ENCODE data around the gene SDE2.
"Not testable (repeated sequence)": the region's sequence is repeated elsewhere in the genome, so short reads cannot be mapped to it uniquely, and the experiment has no call there.

Gene SDE2

DNA sequence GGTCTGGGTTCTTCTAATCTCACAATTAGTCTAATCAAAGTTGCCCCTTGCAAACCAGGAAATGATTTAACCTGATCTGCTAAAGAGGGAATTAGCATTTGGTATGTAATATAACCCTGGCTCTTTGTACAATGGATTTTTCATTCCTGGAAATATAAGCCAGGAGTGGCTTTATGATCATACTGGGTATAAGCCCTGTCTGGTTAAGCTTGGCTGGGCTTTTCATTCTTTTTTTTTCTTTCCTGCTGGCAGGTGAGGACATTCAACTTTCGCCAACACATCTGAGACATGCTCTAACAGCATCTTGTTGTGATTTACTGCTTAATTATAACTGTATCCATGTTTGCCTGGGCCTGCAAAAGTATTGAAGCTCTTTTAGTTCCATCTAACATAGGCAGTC lies 20.4 kb upstream of the SDE2 start:
- TF ChIP-seq CTCF (IDR thresholded peaks at IDR 0.05; ENCODE audit: insufficient read depth, low read length, poor library complexity, severe bottlenecking): no peak
- no peak for TF ChIP-seq EZH2phosphoT487 (conservative IDR thresholded peaks at IDR 0.05; ENCODE audit: low read length)
- Histone ChIP-seq H3K9me2 (replicated peaks; ENCODE audit: insufficient read depth, low read length) (no peaks in the 10 kb centered on the region), H3K4me3 (ENCODE audit: insufficient read depth, low read length, poor library complexity, severe bottlenecking) (no peak overlapping the region), H3F3A (ENCODE audit: insufficient read depth) (0 out of 2 replicates have a peak, but pooled peaks cover 4% of the 10 kb centered on the region), H3K27ac (ENCODE audit: low read depth, low read length) (no peak overlapping the region), H3K9me3 (ENCODE audit: insufficient read depth, low read length) (no peaks in the 10 kb centered on the region), H3K79me2 (ENCODE audit: insufficient read depth, low read length) (no peaks in the 10 kb centered on the region), H3K27me3 (ENCODE audit: low read length) (no peaks in the 10 kb centered on the region), H3K9ac (ENCODE audit: low read length) (no peak overlapping the region), H4K20me1 (ENCODE audit: low read depth, low read length) (no peaks in the 10 kb centered on the region), H3K4me2 (ENCODE audit: low read depth, low read length, poor library complexity, severe bottlenecking) (no peak overlapping the region), H3K36me3 (ENCODE audit: low read length) (no peaks in the 10 kb centered on the region), H2AFZ (ENCODE audit: low read depth, low read length, severe bottlenecking) (no peak overlapping the region)

GRCh38 chr1:226017070-226017469 lies 17.9 kb upstream of the SDE2 start:
- no peaks in the 10 kb centered on the region for H3F3A ChIP-seq (ENCODE audit: insufficient read depth)
- H3K9me3 ChIP-seq (ENCODE audit: insufficient read depth, low read length): no peaks in the 10 kb centered on the region
- no peak overlapping the region for H3K4me2 ChIP-seq (ENCODE audit: low read depth, low read length, poor library complexity, severe bottlenecking)
- no peak overlapping the region for H3K4me3 ChIP-seq (ENCODE audit: insufficient read depth, low read length, poor library complexity, severe bottlenecking)
- no peak for TF ChIP-seq EZH2phosphoT487 (conservative IDR thresholded peaks at IDR 0.05; ENCODE audit: low read length)
- TF ChIP-seq CTCF (IDR thresholded peaks at IDR 0.05; ENCODE audit: insufficient read depth, low read length, poor library complexity, severe bottlenecking): no peak
- H3K36me3 ChIP-seq (ENCODE audit: low read length): no peaks in the 10 kb centered on the region
- H3K9ac ChIP-seq (ENCODE audit: low read length): no peak overlapping the region
- H2AFZ ChIP-seq (ENCODE audit: low read depth, low read length, severe bottlenecking): no peak overlapping the region
- H3K27ac ChIP-seq (ENCODE audit: low read depth, low read length): no peak overlapping the region
- H3K27me3 ChIP-seq (ENCODE audit: low read length): no peaks in the 10 kb centered on the region
- H3K79me2 ChIP-seq (ENCODE audit: insufficient read depth, low read length): no peaks in the 10 kb centered on the region
- H4K20me1 ChIP-seq (ENCODE audit: low read depth, low read length): no peaks in the 10 kb centered on the region
- no peaks in the 10 kb centered on the region for H3K9me2 ChIP-seq (replicated peaks; ENCODE audit: insufficient read depth, low read length)

GRCh38 chr1:226009650-226010044 lies 10.5 kb upstream of the SDE2 start:
- H4K20me1 ChIP-seq (ENCODE audit: low read depth, low read length): no peaks in the 10 kb centered on the region
- H2AFZ ChIP-seq (ENCODE audit: low read depth, low read length, severe bottlenecking): no peak overlapping the region
- no peak for TF ChIP-seq CTCF (IDR thresholded peaks at IDR 0.05; ENCODE audit: insufficient read depth, low read length, poor library complexity, severe bottlenecking)
- TF ChIP-seq EZH2phosphoT487 (conservative IDR thresholded peaks at IDR 0.05; ENCODE audit: low read length): no peak
- H3K4me2 ChIP-seq (ENCODE audit: low read depth, low read length, poor library complexity, severe bottlenecking): no peak overlapping the region
- H3F3A ChIP-seq (ENCODE audit: insufficient read depth): no peaks in the 10 kb centered on the region
- H3K27me3 ChIP-seq (ENCODE audit: low read length): no peaks in the 10 kb centered on the region
- H3K36me3 ChIP-seq (ENCODE audit: low read length): no peaks in the 10 kb centered on the region
- no peaks in the 10 kb centered on the region for H3K79me2 ChIP-seq (ENCODE audit: insufficient read depth, low read length)
- H3K27ac ChIP-seq (ENCODE audit: low read depth, low read length): no peak overlapping the region
- no peak overlapping the region for H3K9ac ChIP-seq (ENCODE audit: low read length)
- H3K9me2 ChIP-seq (replicated peaks; ENCODE audit: insufficient read depth, low read length): no peaks in the 10 kb centered on the region
- H3K4me3 ChIP-seq (ENCODE audit: insufficient read depth, low read length, poor library complexity, severe bottlenecking): no peak overlapping the region
- no peaks in the 10 kb centered on the region for H3K9me3 ChIP-seq (ENCODE audit: insufficient read depth, low read length)

DNA sequence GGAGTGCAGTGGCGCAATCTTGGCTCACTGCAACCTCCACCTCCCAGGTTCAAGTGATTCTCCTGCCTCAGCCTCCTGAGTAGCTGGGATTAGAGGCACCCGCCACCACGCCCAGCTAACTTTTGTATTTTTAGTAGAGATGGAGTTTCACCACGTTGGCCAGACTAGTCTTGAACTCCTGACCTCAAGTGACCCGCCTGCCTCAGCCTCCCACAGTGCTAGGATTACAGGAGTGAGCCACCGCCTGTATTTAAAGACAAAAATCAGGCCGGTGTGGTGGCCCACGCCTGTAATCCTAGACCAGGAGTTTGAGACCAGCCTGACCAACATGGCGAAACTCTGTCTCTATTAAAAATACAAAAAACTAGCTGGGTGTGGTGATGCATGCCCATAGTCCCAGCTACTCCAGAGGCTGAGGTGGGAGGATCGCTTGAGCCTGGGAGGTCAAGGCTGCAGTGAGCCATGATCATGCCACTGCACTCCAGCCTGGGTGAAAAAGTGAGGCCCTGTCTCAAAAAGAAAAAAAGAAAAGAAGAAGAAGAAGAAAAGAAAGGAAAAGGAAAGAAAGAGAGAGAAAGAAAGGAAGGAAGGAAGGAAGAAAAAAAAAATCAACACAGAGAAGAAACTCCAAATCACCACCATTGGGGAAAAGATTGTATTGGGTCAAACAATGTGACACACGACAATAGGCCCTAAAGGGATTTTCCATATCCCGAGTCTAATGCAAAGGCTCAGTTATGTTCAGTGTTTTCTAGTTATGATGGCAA lies 8.2 kb upstream of the SDE2 start:
- not testable (repeated sequence) for H3K9ac ChIP-seq (ENCODE audit: low read length); H3K27me3 ChIP-seq (ENCODE audit: low read length); H4K20me1 ChIP-seq (ENCODE audit: low read depth, low read length); H2AFZ ChIP-seq (ENCODE audit: low read depth, low read length, severe bottlenecking); H3K4me3 ChIP-seq (ENCODE audit: insufficient read depth, low read length, poor library complexity, severe bottlenecking); H3K79me2 ChIP-seq (ENCODE audit: insufficient read depth, low read length); H3F3A ChIP-seq (ENCODE audit: insufficient read depth); H3K27ac ChIP-seq (ENCODE audit: low read depth, low read length); H3K9me2 ChIP-seq (replicated peaks; ENCODE audit: insufficient read depth, low read length); H3K4me2 ChIP-seq (ENCODE audit: low read depth, low read length, poor library complexity, severe bottlenecking); H3K9me3 ChIP-seq (ENCODE audit: insufficient read depth, low read length); H3K36me3 ChIP-seq (ENCODE audit: low read length)
